CD14-positive monocyte (primary cell): Measurements from ENCODE around the gene CHRNB2. TPM values are rescaled to one million over a fixed set of nuclear protein-coding genes. Genes with fewer than 3 reads are reported as not detected.

Experiments
- DNase-seq, 3 donors: peaks; one replicate each; pipeline ENCODE4 v3.0.0-alpha.2; 2011 to 2022
- H2AFZ ChIP-seq: 2 replicates; pipeline ENCODE4 v1.6.0; 2012; ENCODE audit warnings: mild to moderate bottlenecking, low read depth, low read length, inconsistent platforms; ENCODE audit not compliant: insufficient read depth, poor library complexity, severe bottlenecking
- H3K27ac ChIP-seq, 2 donors: 1 replicate in 1 of 2; 2 replicates in 1 of 2; pipeline ENCODE4 v1.5.1; 2012 to 2013; ENCODE audit warnings: low read length in 2 of 2, control low read depth in 1 of 2, inconsistent platforms in 1 of 2, low read depth in 1 of 2, mild to moderate bottlenecking in 1 of 2
- H3K27me3 ChIP-seq, 2 donors: one replicate each; pipeline versions ENCODE4 v1.6.0 to v1.6.1; 2011 to 2013; ENCODE audit warnings: low read length in 2 of 2; ENCODE audit not compliant: control insufficient read depth in 2 of 2, insufficient read depth in 2 of 2
- H3K36me3 ChIP-seq, 2 donors: replicated peaks in 1 of 2; 1 replicate in 1 of 2; 2 replicates in 1 of 2; pipeline versions ENCODE4 v1.5.1 to v1.6.1; 2012 to 2013; ENCODE audit warnings: low read length in 2 of 2, control low read depth in 1 of 2, inconsistent platforms in 1 of 2, mild to moderate bottlenecking in 1 of 2; ENCODE audit not compliant: insufficient read depth in 2 of 2, control insufficient read depth in 1 of 2
- H3K4me1 ChIP-seq, 2 donors: 1 replicate in 1 of 2; 2 replicates in 1 of 2; pipeline versions ENCODE4 v1.5.1 to v1.6.1; 2012 to 2013; ENCODE audit warnings: low read length in 2 of 2, control low read depth in 1 of 2, inconsistent platforms in 1 of 2, mild to moderate bottlenecking in 1 of 2, moderate library complexity in 1 of 2; ENCODE audit not compliant: insufficient read depth in 2 of 2, control insufficient read depth in 1 of 2
- H3K4me2 ChIP-seq: replicated peaks from 2 replicates; pipeline ENCODE3; 2012; ENCODE audit warnings: low read length, moderate library complexity, mild to moderate bottlenecking; ENCODE audit not compliant: poor library complexity, severe bottlenecking; ENCODE audit errors: extremely low read depth
- H3K4me3 ChIP-seq, 3 experiments: fragments of 200-600 bp in 1 of 3; sonication (generic) in 1 of 3; replicated peaks in 1 of 3; 1 replicate in 2 of 3; 2 replicates in 1 of 3; pipeline ENCODE4 v1.5.1; 2011 to 2013; ENCODE audit warnings: low read length in 3 of 3, mild to moderate bottlenecking in 3 of 3, control low read depth in 2 of 3, low read depth in 2 of 3, inconsistent platforms in 1 of 3, moderate library complexity in 1 of 3
- H3K79me2 ChIP-seq: 2 replicates; pipeline ENCODE4 v1.6.0; 2012; ENCODE audit warnings: mild to moderate bottlenecking, control low read depth, inconsistent platforms, low read length, moderate library complexity; ENCODE audit not compliant: insufficient read depth
- H3K9ac ChIP-seq: 2 replicates; pipeline ENCODE4 v1.6.0; 2017; ENCODE audit warnings: low read length, mild to moderate bottlenecking; ENCODE audit not compliant: insufficient read depth, poor library complexity, severe bottlenecking
- H3K9me3 ChIP-seq, 2 donors: replicated peaks in 1 of 2; 1 replicate in 1 of 2; 2 replicates in 1 of 2; pipeline versions ENCODE4 v1.5.1 to v1.6.1; 2012 to 2013; ENCODE audit warnings: low read length in 2 of 2, control low read depth in 1 of 2; ENCODE audit not compliant: control insufficient read depth in 1 of 2, insufficient read depth in 1 of 2
- H4K20me1 ChIP-seq: 2 replicates; pipeline ENCODE4 v1.6.0; 2012; ENCODE audit warnings: mild to moderate bottlenecking, low read length, control low read depth, moderate library complexity; ENCODE audit not compliant: insufficient read depth
- H3K27ac Mint-ChIP-seq, 7 donors: one replicate each; pipeline ENCODE4 v1.8.0; 2020; ENCODE audit warnings: mild to moderate bottlenecking in 7 of 7, mixed read lengths in 7 of 7, moderate library complexity in 6 of 7, inconsistent platforms in 2 of 7
- H3K27me3 Mint-ChIP-seq, 3 donors: one replicate each; pipeline ENCODE4 v1.8.0; 2021 to 2022; ENCODE audit warnings: low read depth in 3 of 3, mild to moderate bottlenecking in 3 of 3, mixed read lengths in 3 of 3, moderate library complexity in 3 of 3, inconsistent platforms in 1 of 3
- H3K36me3 Mint-ChIP-seq, 2 donors: one replicate each; pipeline ENCODE4 v1.8.0; 2020; ENCODE audit warnings: mixed read lengths in 2 of 2, inconsistent platforms in 1 of 2, mild to moderate bottlenecking in 1 of 2
- H3K4me1 Mint-ChIP-seq: one replicate; pipeline ENCODE4 v1.8.0; 2020; ENCODE audit warnings: mild to moderate bottlenecking, mixed read lengths
- H3K4me3 Mint-ChIP-seq, 2 donors: one replicate each; pipeline ENCODE4 v1.8.0; 2020; ENCODE audit warnings: mild to moderate bottlenecking in 2 of 2, mixed read lengths in 2 of 2, moderate library complexity in 1 of 2
- H3K9me3 Mint-ChIP-seq, 7 donors: one replicate each; pipeline ENCODE4 v1.8.0; 2020 to 2022; ENCODE audit warnings: mixed read lengths in 7 of 7, mild to moderate bottlenecking in 6 of 7, moderate library complexity in 6 of 7, inconsistent platforms in 2 of 7
- CTCF ChIP-seq: fragments of 200-600 bp; IDR thresholded peaks from one replicate; pipeline ENCODE4 v1.8.0; 2022; ENCODE audit warnings: antibody characterized with exemption, mild to moderate bottlenecking
- WGBS: methylation state at CpG from one replicate; pipeline ENCODE4 v1.1.5; 2013; ENCODE audit warnings: missing lambda C conversion rate; ENCODE audit not compliant: insufficient coverage; 5-methylcytosine and 5-hydroxymethylcytosine counted together
- intact Hi-C, 2 donors: fragments of 100-400 bp; cut with micrococcal nuclease; formaldehyde crosslinking; loops; one replicate each; pipeline versions ENCODE4 v1.15.0 to v1.15.1; 2023
- polyA plus RNA-seq, 3 donors: library from polyadenylated mRNA; depleted of rRNA in 1 of 3; unstranded in 2 of 3; stranded (reverse) in 1 of 3; fragments of 300-500 nt in 2 of 3; fragments of >200 nt in 1 of 3; fragmentation: Illumina TruSeq in 2 of 3; gene quantifications; 1 replicate in 2 of 3; 2 replicates in 1 of 3; pipeline ENCODE4 v1.2.3, GENCODE V29; 2012 to 2021

The CHRNB2 gene
- polyA plus RNA-seq, 3 donors = 0.05 TPM; not detected in 2

GRCh38 chr1:154589780-154590179 is 22.2 kb downstream of the CHRNB2 start:
- peaks cover 96 to 100% of the 10 kb centered on the region in 2 donors for H3K36me3 Mint-ChIP-seq

DNA sequence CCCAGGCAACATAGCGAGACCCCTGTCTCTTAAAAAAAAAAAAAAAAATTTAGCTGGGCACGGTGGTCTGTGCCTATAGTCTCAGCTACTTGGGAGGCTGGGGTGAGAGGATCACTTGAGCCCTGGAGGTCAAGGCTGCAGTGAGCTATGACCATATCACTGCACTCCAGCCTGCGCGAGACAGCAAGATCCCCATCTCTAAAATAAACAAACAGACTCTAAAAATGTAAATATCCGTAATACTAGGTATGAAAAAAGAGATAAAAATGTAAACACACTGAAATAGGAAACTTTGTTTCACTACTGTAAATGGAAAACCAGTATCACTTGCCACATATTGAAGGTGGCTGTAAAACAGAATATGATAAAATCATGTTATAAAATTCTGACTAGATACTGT is 23.2 kb downstream of the CHRNB2 start:
- Histone ChIP-seq H3K79me2 (peaks cover 3% of the 10 kb centered on the region), H3K9ac (no peak overlapping the region), H3K4me1 (no peaks in the 10 kb centered on the region), H3K27me3 (no peaks in the 10 kb centered on the region), H3K4me2 (no peak overlapping the region), H3K4me3 (no peak overlapping the region), H2AFZ (no peak overlapping the region), H3K36me3 (peaks cover 99 to 100% of the 10 kb centered on the region in 2 donors), H3K27ac (no peak overlapping the region), H3K9me3 (no peaks in the 10 kb centered on the region), H4K20me1 (peaks cover 99% of the 10 kb centered on the region)
- Mint-ChIP-seq H3K9me3 (no peaks in the 10 kb centered on the region), H3K36me3 (peaks cover 92 to 98% of the 10 kb centered on the region in 2 donors), H3K4me3 (no peak overlapping the region), H3K4me1 (no peaks in the 10 kb centered on the region), H3K27me3 (no peaks in the 10 kb centered on the region), H3K27ac (peak overlapping the region in 1 of 7 donors; percentile 58)
- TF ChIP-seq CTCF = no peak
- no CpG with 5 or more reads among the region's 5 CpGs for WGBS
- intact Hi-C loops = no loop called here
- no peak for DNase-seq

More at GRCh38 chr1:154589780-154590179, 22.2 kb downstream of the CHRNB2 start:
- H3K27me3 Mint-ChIP-seq = no peaks in the 10 kb centered on the region
- Histone ChIP-seq H3K79me2 (peaks cover 3% of the 10 kb centered on the region), H3K27me3 (no peaks in the 10 kb centered on the region), H3K4me1 (no peaks in the 10 kb centered on the region), H3K9ac (no peak overlapping the region), H3K27ac (no peak overlapping the region), H3K9me3 (no peaks in the 10 kb centered on the region), H2AFZ (no peak overlapping the region), H3K4me3 (no peak overlapping the region), H4K20me1 (peaks cover 100% of the 10 kb centered on the region), H3K4me2 (no peak overlapping the region), H3K36me3 (peaks cover 99 to 100% of the 10 kb centered on the region in 2 donors)
- 96% methylated on average over 7 of the region's 10 CpGs for WGBS
- intact Hi-C loops = loop anchor here in 1 of 2 donors (10.0 kb wide), 1 partner anchor 55 kb away; no protein-coding TSS in a partner anchor
- H3K4me3 Mint-ChIP-seq = no peak overlapping the region
- H3K4me1 Mint-ChIP-seq = no peaks in the 10 kb centered on the region
- no peaks in the 10 kb centered on the region for H3K9me3 Mint-ChIP-seq
- no peak for TF ChIP-seq CTCF
- no peak for DNase-seq
- peak overlapping the region in 1 of 7 donors; percentile 82 for H3K27ac Mint-ChIP-seq
